Liver (tissue), 3 donors: ENCODE measurements around the gene KCNQ4.

ENCODE experiments used
- CTCF ChIP-seq: fragments of 150-350 bp; IDR thresholded peaks from 2 replicates; pipeline ENCODE4 v1.5.1; 2017; ENCODE audit warnings: improper control_type of control experiment, low read depth, low read length; ENCODE audit not compliant: missing input control
- HNF4G ChIP-seq: IDR thresholded peaks from 2 replicates; pipeline ENCODE4 v1.6.1; 2016; ENCODE audit warnings: antibody characterized with exemption
- MAX ChIP-seq: IDR thresholded peaks from 2 replicates; pipeline ENCODE4 v1.6.1; 2016; ENCODE audit warnings: antibody characterized with exemption
- RAD21 ChIP-seq, 2 donors: IDR thresholded peaks; 2 replicates each; pipeline ENCODE4 v1.6.1; 2016; ENCODE audit warnings: antibody characterized with exemption in 2 of 2, mild to moderate bottlenecking in 2 of 2
- YY1 ChIP-seq: IDR thresholded peaks from 2 replicates; pipeline ENCODE4 v1.6.1; 2016; ENCODE audit warnings: antibody characterized with exemption, mild to moderate bottlenecking
- donor health status: healthy.
- donor health status: healthy.

GRCh38 chr1:40831001-40831732 lies 47.6 kb downstream of the KCNQ4 start:
- TF ChIP-seq CTCF (no peak), YY1 (no peak), MAX (no peak), RAD21 (IDR thresholded peaks at IDR 0.05) (no peak), HNF4G (no peak)
